Activated CD8-positive, alpha-beta memory T cell treated with anti-CD3 and anti-CD28 coated beads, Interleukin-2, amount 10 ng/mL, durations not matched to agents 7 days and 5 days (primary cell): ENCODE results near the gene FLYWCH2. TPM values are rescaled to one million over a fixed set of nuclear protein-coding genes. Genes with fewer than 3 reads are reported as not detected.

Source experiments
- ATAC-seq: fragments of 150-1000 bp; cut with Tn5 transposase; one replicate; pipeline ENCODE4 v1.10.0; 2021; ENCODE audit warnings: moderate library complexity
- CTCF ChIA-PET: fragments of 350-600 bp; sonication (Branson Sonifier 250); formaldehyde crosslinking; loops from one replicate; lab custom pipeline; 2021; ENCODE audit warnings: antibody characterized with exemption; lab: Charles Lee
- DNase-seq: peaks from one replicate; pipeline ENCODE4 v3.0.0-alpha.2; 2020
- H3K27ac Mint-ChIP-seq: one replicate; pipeline ENCODE4 v1.8.0; 2021; ENCODE audit warnings: mild to moderate bottlenecking, mixed read lengths
- H3K27me3 Mint-ChIP-seq: one replicate; pipeline ENCODE4 v1.8.0; 2021; ENCODE audit warnings: mixed read lengths
- H3K36me3 Mint-ChIP-seq: one replicate; pipeline ENCODE4 v1.8.0; 2021; ENCODE audit warnings: mild to moderate bottlenecking, mixed read lengths
- H3K4me1 Mint-ChIP-seq: one replicate; pipeline ENCODE4 v1.8.0; 2021; ENCODE audit warnings: mixed read lengths
- H3K4me3 Mint-ChIP-seq: one replicate; pipeline ENCODE4 v1.8.0; 2021; ENCODE audit warnings: mild to moderate bottlenecking, moderate library complexity, mixed read lengths
- H3K9me3 Mint-ChIP-seq: one replicate; pipeline ENCODE4 v1.8.0; 2022; ENCODE audit warnings: low read depth, mixed read lengths
- total RNA-seq, 2 experiments: library from RNA; stranded (reverse); gene quantifications; one replicate each; pipeline ENCODE4 v1.2.3, GENCODE V29; 2021

The FLYWCH2 gene
- total RNA-seq, 2 experiments from 2014 or later = 19.6 to 19.7 TPM

GRCh38 chr16:2857451-2858244 lies 25.4 kb upstream of the FLYWCH2 start, which contains the start of gene PRSS22:
Gene PRSS22, minus strand, starts transcription at chr16:2858170. Its CDS starts 66 bp downstream, at chr16:2858104.
- Mint-ChIP-seq H3K36me3 (peaks cover 3% of the 10 kb centered on the region), H3K9me3 (peaks cover 15% of the 10 kb centered on the region), H3K4me1 (peaks cover 4% of the 10 kb centered on the region), H3K4me3 (peak within 1 kb of the TSS; percentile 56), H3K27ac (no peak within 1 kb of the TSS), H3K27me3 (peaks cover 11% of the 10 kb centered on the region)
- CTCF ChIA-PET = no interaction called here
- DNase-seq (no peak), ATAC-seq (peak; percentile 22)

DNA sequence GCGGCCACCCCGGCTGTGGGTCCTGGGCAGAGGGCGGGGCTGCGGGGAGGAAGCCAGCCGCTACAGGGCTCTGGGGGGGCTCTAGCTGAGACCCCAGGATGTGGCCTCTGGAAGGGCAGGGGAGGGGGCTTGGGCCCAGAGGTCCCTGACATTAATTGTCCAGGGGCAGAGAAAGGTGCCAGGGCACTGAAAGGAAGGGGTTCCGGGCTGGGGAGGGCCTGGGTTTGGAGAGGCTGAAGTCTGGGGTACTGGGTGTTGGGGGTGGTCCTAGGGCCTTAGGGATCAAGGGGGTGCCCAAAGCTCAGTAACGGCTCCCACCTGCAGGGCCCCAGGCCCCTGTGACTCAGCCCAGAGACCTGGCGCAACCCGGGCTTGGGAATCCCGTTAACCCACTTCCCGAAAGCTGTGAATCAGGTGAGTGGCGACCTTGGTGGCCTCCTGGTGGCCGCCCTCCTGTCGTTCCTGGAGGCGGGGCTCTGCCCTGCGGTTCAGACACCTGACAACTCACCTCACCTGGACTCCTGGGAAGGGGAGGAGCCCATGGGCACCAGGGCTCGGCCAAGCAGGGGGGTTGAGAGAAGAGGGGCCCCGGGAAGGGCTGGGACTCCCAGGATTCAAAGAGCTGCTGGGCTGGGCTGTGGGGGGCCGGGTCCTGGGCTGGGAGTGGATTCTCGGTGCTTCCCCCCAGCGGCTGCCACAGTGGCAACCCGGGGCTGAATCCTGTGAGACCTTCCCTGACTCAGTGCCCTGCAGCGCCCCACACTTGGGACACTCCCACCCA lies 24.6 kb upstream of the FLYWCH2 start:
- no peak overlapping the region for H3K4me3 Mint-ChIP-seq

DNA sequence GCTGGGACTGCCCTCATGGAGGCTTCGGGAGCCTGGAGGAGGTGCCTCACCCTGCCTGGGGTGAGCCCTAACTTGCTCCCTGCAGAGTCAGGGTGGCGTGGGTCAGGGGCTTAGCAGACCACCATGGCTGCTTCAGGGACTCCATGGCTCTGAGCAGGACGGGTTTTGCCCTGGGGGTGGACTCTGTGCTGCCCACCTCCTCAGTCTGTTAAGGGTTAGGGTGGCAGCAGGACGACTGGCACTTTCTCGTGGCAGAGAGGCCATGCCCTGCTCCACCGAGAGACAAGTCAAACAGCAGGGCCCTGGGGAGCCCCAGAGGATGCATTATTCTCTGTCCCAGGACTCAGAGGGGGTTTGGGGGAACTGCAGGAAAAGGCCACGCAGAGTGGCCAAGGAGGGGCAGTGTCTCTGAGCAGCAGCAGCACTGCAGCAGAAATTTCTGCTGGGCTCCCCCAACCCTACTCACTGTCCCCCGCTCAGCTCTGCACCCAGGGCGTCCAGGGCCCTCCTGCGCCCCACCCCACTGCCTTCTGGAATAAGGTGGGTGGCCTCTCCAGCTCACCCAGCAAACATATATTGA lies 23.2 kb upstream of the FLYWCH2 start:
- peaks cover 14% of the 10 kb centered on the region for H3K27me3 Mint-ChIP-seq
- no peaks in the 10 kb centered on the region for H3K36me3 Mint-ChIP-seq
- ATAC-seq = no peak
- no peak overlapping the region for H3K27ac Mint-ChIP-seq
- no peak for DNase-seq
- H3K4me3 Mint-ChIP-seq = no peak overlapping the region
- H3K4me1 Mint-ChIP-seq = peaks cover 4% of the 10 kb centered on the region
- peaks cover 7% of the 10 kb centered on the region for H3K9me3 Mint-ChIP-seq
- CTCF ChIA-PET = no interaction called here

More for the DNA sequence above, 24.6 kb upstream of the FLYWCH2 start:
- H3K36me3 Mint-ChIP-seq = peaks cover 3% of the 10 kb centered on the region
- H3K4me1 Mint-ChIP-seq = peaks cover 4% of the 10 kb centered on the region
- H3K27me3 Mint-ChIP-seq = peaks cover 11% of the 10 kb centered on the region
- CTCF ChIA-PET = no interaction called here
- H3K9me3 Mint-ChIP-seq = peaks cover 15% of the 10 kb centered on the region
- H3K27ac Mint-ChIP-seq = no peak overlapping the region
- DNase-seq = no peak
- ATAC-seq = no peak

DNA sequence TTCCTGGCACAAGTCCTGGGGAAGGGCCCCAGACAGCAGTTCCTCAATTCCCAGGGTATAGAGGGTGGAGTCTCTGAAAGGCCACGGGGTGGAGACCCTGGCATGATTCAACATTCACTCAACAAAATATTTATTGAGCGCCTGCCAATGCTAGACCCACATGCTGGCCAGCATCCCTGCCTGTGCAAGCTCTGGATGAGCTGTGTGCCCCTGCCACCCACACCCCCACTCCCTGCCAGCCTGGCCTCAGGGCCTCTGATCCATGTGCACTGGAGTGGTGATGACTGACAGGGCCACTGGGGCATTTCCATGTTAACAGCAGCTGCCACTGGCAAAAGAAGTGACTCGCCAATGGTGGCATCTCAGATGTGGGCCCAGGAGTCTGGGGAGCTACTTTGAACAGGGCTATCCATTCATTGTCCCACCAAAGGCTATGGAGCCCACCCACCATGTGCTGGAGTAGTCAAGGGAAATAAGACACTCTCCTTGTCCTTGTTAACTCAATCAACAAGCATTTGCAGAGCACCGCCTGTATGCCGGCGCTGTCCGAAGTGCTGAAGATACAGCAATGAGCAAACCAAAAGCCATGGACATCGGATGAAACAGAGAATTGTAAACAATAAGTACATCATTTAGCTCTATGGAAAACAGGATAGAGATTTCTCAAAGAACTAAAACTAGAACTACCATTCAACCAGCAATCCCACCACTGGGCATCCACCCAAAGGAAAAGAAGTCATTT lies 22.0 kb upstream of the FLYWCH2 start:
- CTCF ChIA-PET = interaction anchor here (0.8 to 1.1 kb wide), 2 partner anchors 22 to 76 kb away, joined by 3 read pairs; no protein-coding TSS in a partner anchor
- Mint-ChIP-seq H3K4me3 (no peak overlapping the region), H3K36me3 (no peaks in the 10 kb centered on the region), H3K27ac (no peak overlapping the region), H3K9me3 (peaks cover 6% of the 10 kb centered on the region), H3K27me3 (peaks cover 15% of the 10 kb centered on the region), H3K4me1 (peaks cover 4% of the 10 kb centered on the region)
- DNase-seq (no peak), ATAC-seq (no peak)

DNA sequence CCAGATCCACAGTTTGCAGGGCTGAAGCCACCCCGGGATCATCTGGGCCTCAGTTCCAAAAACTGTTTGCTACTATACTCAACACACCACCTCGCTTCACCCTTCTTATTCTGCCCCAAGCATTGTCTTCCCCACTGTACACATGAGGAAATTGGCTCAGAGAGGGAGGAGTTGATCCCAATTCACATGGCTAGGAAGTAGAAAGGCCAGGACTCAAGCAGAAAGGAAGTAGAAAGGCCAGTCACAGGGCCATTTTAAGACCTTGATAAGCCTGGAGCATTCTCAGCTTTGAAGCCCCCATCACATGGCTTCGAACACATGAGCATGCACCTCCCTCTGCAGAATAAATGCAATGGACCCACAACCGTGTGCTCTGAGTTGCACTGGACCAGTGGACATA lies 17.4 kb upstream of the FLYWCH2 start:
- DNase-seq (no peak), ATAC-seq (no peak)
- H3K27me3 Mint-ChIP-seq = peaks cover 8% of the 10 kb centered on the region
- no peak overlapping the region for H3K27ac Mint-ChIP-seq
- CTCF ChIA-PET = interaction anchor here (1.4 to 4.4 kb wide), 4 partner anchors 17 to 61 kb away, joined by 3 to 94 read pairs (median 14); partner anchors contain the start of genes FLYWCH1 and FLYWCH2
- H3K9me3 Mint-ChIP-seq = peaks cover 3% of the 10 kb centered on the region
- no peak overlapping the region for H3K4me3 Mint-ChIP-seq
- H3K36me3 Mint-ChIP-seq = no peaks in the 10 kb centered on the region
- peaks cover 13% of the 10 kb centered on the region for H3K4me1 Mint-ChIP-seq

GRCh38 chr16:2866431-2866830 lies 16.6 kb upstream of the FLYWCH2 start:
- H3K27ac Mint-ChIP-seq = no peak overlapping the region
- DNase-seq (no peak), ATAC-seq (no peak)
- CTCF ChIA-PET = interaction anchor here (0.6 to 4.4 kb wide), 5 partner anchors 17 to 76 kb away, joined by 3 to 94 read pairs (median 4); partner anchors contain the start of genes FLYWCH1 and FLYWCH2
- no peaks in the 10 kb centered on the region for H3K9me3 Mint-ChIP-seq
- no peak overlapping the region for H3K4me3 Mint-ChIP-seq
- H3K4me1 Mint-ChIP-seq = peaks cover 13% of the 10 kb centered on the region
- H3K36me3 Mint-ChIP-seq = no peaks in the 10 kb centered on the region
- peaks cover 4% of the 10 kb centered on the region for H3K27me3 Mint-ChIP-seq

DNA sequence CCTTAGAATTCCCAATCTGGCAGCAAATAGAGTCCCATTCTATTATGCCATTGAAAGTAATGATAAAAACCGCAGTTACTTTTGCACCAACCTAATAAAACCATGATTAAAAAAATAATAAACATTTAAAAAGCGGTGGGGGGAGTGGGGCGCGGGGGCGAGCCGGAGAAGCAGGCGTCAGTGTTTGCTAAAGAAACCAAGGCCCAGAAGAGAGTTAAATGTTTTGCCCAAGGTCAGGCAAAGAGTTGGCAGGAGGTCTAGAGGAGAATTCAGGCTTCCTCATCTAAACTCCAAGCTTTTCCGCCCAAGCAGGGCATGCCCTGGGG lies 15.4 kb upstream of the FLYWCH2 start:
- DNase-seq (no peak), ATAC-seq (no peak)
- peak overlapping the region; percentile 91 for H3K27ac Mint-ChIP-seq
- H3K4me3 Mint-ChIP-seq = peak overlapping the region; percentile 83
- no peaks in the 10 kb centered on the region for H3K36me3 Mint-ChIP-seq
- no peaks in the 10 kb centered on the region for H3K9me3 Mint-ChIP-seq
- peaks cover 3% of the 10 kb centered on the region for H3K27me3 Mint-ChIP-seq
- peaks cover 13% of the 10 kb centered on the region for H3K4me1 Mint-ChIP-seq
- CTCF ChIA-PET = interaction anchor here (0.7 to 4.4 kb wide), 30 partner anchors 11 to 616 kb away, joined by 3 to 94 read pairs (median 6); partner anchors contain the start of genes ECI1, FLYWCH1, FLYWCH2 and PKMYT1

DNA sequence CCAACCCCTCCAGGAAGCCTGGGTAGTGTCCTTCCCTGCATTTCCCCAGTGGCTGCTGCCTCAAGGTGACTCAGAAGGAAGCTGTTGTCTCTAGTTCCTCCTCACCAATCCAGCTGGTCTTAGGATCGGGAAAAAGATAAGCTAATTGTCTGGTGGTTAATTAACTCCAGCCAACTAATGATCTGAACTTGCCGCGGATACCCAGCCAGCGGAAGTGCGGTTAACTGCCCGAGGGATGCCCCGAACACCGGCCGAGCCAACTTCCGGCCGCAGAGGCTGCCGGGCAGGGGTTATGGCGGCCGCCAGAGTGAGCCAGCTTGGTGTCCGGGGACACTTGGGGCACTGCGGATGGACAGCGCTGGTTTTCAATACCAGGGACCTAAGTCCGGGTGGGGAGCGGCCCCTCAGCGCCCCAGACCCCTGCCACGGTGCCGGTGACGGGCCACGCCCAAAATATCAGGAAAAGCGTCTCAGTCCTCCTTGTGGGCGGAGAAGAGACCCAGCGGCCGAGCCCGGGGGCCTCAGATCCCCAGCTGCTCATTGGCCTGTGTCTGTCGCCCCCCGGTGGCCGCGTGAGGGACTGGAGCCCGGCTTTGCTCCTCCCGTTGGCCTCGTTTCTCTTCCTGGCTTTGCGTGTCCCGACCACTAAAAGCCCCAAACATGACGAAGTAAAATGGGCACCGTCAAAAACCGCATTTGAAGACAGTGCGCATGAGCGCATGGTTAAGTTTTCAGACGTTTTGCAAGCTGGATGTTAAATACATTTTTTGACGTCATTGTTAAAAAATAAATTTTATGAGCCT lies 14.8 kb upstream of the FLYWCH2 start:
- Mint-ChIP-seq H3K9me3 (no peaks in the 10 kb centered on the region), H3K4me3 (peak overlapping the region; percentile 83), H3K36me3 (no peaks in the 10 kb centered on the region), H3K27me3 (peaks cover 3% of the 10 kb centered on the region), H3K27ac (peak overlapping the region; percentile 91), H3K4me1 (peaks cover 13% of the 10 kb centered on the region)
- CTCF ChIA-PET = interaction anchor here (0.7 to 4.4 kb wide), 37 partner anchors 12 to 616 kb away, joined by 3 to 94 read pairs (median 6); partner anchors contain the start of genes ECI1, FLYWCH1, FLYWCH2 and PKMYT1
- ATAC-seq = peak; percentile 96
- DNase-seq = peak; percentile 98

- Mint-ChIP-seq H3K36me3 (no peaks in the 10 kb centered on the region), H3K27ac (no peak overlapping the region), H3K4me1 (peaks cover 13% of the 10 kb centered on the region), H3K4me3 (no peak overlapping the region), H3K9me3 (no peaks in the 10 kb centered on the region), H3K27me3 (no peaks in the 10 kb centered on the region)
- no peak for DNase-seq
- ATAC-seq = no peak
- CTCF ChIA-PET = interaction anchor here (1.1 to 6.8 kb wide), 5 partner anchors 11 to 55 kb away, joined by 3 to 36 read pairs (median 19); partner anchors contain the start of gene FLYWCH2
These were observed 11.1 kb upstream of the FLYWCH2 start for GRCh38 chr16:2871926-2872325.

GRCh38 chr16:2874032-2874911 lies 8.7 kb upstream of the FLYWCH2 start:
- no peak overlapping the region for H3K27ac Mint-ChIP-seq
- no peak for ATAC-seq
- H3K4me1 Mint-ChIP-seq = peaks cover 4% of the 10 kb centered on the region
- no peaks in the 10 kb centered on the region for H3K36me3 Mint-ChIP-seq
- no peak overlapping the region for H3K4me3 Mint-ChIP-seq
- no peak for DNase-seq
- no peaks in the 10 kb centered on the region for H3K27me3 Mint-ChIP-seq
- H3K9me3 Mint-ChIP-seq = no peaks in the 10 kb centered on the region
- CTCF ChIA-PET = interaction anchor here (0.7 to 6.8 kb wide), 12 partner anchors 9 to 157 kb away, joined by 3 to 36 read pairs (median 4); partner anchors contain the start of genes FLYWCH1 and FLYWCH2

DNA sequence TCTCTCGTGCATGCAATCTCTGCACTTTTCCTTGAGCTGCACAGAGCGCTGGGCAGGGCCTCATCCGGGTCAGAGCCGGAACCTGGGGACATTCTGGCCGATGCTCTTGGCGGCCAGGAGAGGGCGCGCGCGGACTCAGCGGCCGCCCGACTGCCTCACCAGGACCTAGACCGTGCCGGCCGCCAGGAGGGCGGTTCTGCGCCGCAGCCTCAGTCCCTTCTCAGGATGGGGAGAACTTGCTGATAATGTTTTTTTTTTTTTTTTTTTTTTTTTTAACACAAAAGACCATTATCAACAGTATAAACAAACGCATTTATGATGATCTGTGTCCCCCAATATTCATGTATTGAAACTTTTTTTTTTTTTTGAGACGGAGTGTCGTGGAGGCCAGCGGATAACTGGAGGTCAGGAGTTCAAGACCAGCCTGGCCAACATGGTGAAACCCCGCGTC lies 8.1 kb upstream of the FLYWCH2 start:
- Mint-ChIP-seq H3K4me1 (peaks cover 3% of the 10 kb centered on the region), H3K36me3 (no peaks in the 10 kb centered on the region), H3K4me3 (no peak overlapping the region), H3K27me3 (no peaks in the 10 kb centered on the region), H3K9me3 (peaks cover 4% of the 10 kb centered on the region), H3K27ac (no peak overlapping the region)
- peak; percentile 100 for ATAC-seq
- CTCF ChIA-PET = interaction anchor here (0.7 to 6.8 kb wide), 12 partner anchors 8 to 157 kb away, joined by 3 to 36 read pairs (median 4); partner anchors contain the start of genes FLYWCH1 and FLYWCH2
- DNase-seq = peak; percentile 81
